ENCODE data around the gene SCMH1.
A peak's percentile ranks its signal among the peaks of the same experiment; 100 is the strongest.

The SCMH1 gene

GRCh38 chr1:41225495-41225894, 16.6 kb downstream of the SCMH1 start:
- Histone ChIP-seq H3K36me3 (ENCODE audit: control insufficient read depth in 2 of 2, insufficient read depth in 1 of 2, low read length in 2 of 2) (peaks cover 0 to 2% of the 10 kb centered on the region in 2 experiments), H3K9me3 (ENCODE audit: control insufficient read depth, insufficient read depth, low read depth, low read length) (no peaks in the 10 kb centered on the region), H3K27ac (ENCODE audit: extremely low read depth, low read depth, low read length) (no peak overlapping the region), H3K4me1 (ENCODE audit: control insufficient read depth, insufficient read depth, low read length) (peaks cover 9% of the 10 kb centered on the region; the same call in 1 of the 2 replicates), H3K4me3 (ENCODE audit: low read depth, low read length) (no peak overlapping the region)
- CTCF ChIA-PET = no interaction called here
- POLR2A ChIA-PET = no interaction called here
- TF ChIP-seq PRDM1 (tag by site-specific recombination; IDR thresholded peaks at IDR 0.05) (peak; percentile 90), ZNF48 (tag by site-specific recombination; IDR thresholded peaks at IDR 0.05) (no peak), HOXC10 (CRISPR knock-in tag; IDR thresholded peaks at IDR 0.05) (no peak)

GRCh38 chr1:41222496-41222895, 19.6 kb downstream of the SCMH1 start:
- CTCF ChIA-PET = interaction anchor here (0.6 kb wide), 1 partner anchor 9 kb away, joined by 3 read pairs; no protein-coding TSS in a partner anchor
- TF ChIP-seq ZNF302 (tag by site-specific recombination; IDR thresholded peaks at IDR 0.05; ENCODE audit: low read depth) (no peak), ZNF561 (tag by site-specific recombination; IDR thresholded peaks at IDR 0.05; ENCODE audit: borderline replicate concordance) (0 out of 2 replicates have a peak, but pooled peaks have one; percentile 25)

GRCh38 chr1:41221995-41222394, 20.1 kb downstream of the SCMH1 start:
- Histone ChIP-seq H3K9me3 (ENCODE audit: control insufficient read depth, insufficient read depth, low read depth, low read length) (no peaks in the 10 kb centered on the region), H3K4me1 (ENCODE audit: control insufficient read depth, insufficient read depth, low read length) (peaks cover 9% of the 10 kb centered on the region; the same call in 1 of the 2 replicates), H3K27ac (ENCODE audit: extremely low read depth, low read depth, low read length) (no peak overlapping the region), H3K36me3 (ENCODE audit: control insufficient read depth in 2 of 2, insufficient read depth in 1 of 2, low read length in 2 of 2) (peaks cover 0 to 20% of the 10 kb centered on the region in 2 experiments), H3K4me3 (ENCODE audit: low read depth, low read length) (no peak overlapping the region)
- POLR2A ChIA-PET = no interaction called here
- TF ChIP-seq ZNF23 (tag by site-specific recombination; IDR thresholded peaks at IDR 0.05; ENCODE audit: borderline replicate concordance) (no peak), HOXC10 (CRISPR knock-in tag; IDR thresholded peaks at IDR 0.05) (no peak), ZNF549 (tag by site-specific recombination; IDR thresholded peaks at IDR 0.05) (no peak), ZSCAN30 (tag by site-specific recombination; IDR thresholded peaks at IDR 0.05) (no peak), ZNF132 (tag by site-specific recombination; IDR thresholded peaks at IDR 0.05; ENCODE audit: borderline replicate concordance) (no peak), ZNF366 (tag by site-specific recombination; conservative IDR thresholded peaks at IDR 0.05) (peak; percentile 46; the same call in 1 of the 2 replicates), REPIN1 (tag by site-specific recombination; IDR thresholded peaks at IDR 0.05; ENCODE audit: low read depth) (no peak), ZNF624 (tag by site-specific recombination; IDR thresholded peaks at IDR 0.05) (no peak), PRDM1 (tag by site-specific recombination; IDR thresholded peaks at IDR 0.05) (peak; percentile 91), GLIS1 (tag by site-specific recombination; IDR thresholded peaks at IDR 0.05) (no peak)
- CTCF ChIA-PET = interaction anchor here (0.6 kb wide), 2 partner anchors 10 to 156 kb away, joined by 3 to 4 read pairs; no protein-coding TSS in a partner anchor

More at GRCh38 chr1:41222496-41222895, 19.6 kb downstream of the SCMH1 start:
- Histone ChIP-seq H3K9me3 (ENCODE audit: control insufficient read depth, insufficient read depth, low read depth, low read length) (no peaks in the 10 kb centered on the region), H3K36me3 (ENCODE audit: control insufficient read depth in 2 of 2, insufficient read depth in 1 of 2, low read length in 2 of 2) (peaks cover 0 to 20% of the 10 kb centered on the region in 2 experiments), H3K4me1 (ENCODE audit: control insufficient read depth, insufficient read depth, low read length) (peaks cover 9% of the 10 kb centered on the region; the same call in 1 of the 2 replicates), H3K27ac (ENCODE audit: extremely low read depth, low read depth, low read length) (no peak overlapping the region), H3K4me3 (ENCODE audit: low read depth, low read length) (no peak overlapping the region)
- POLR2A ChIA-PET = no interaction called here

GRCh38 chr1:41218152-41218551, 24.0 kb downstream of the SCMH1 start:
- H3K4me1 ChIP-seq (ENCODE audit: control insufficient read depth, insufficient read depth, low read length) = peaks cover 9% of the 10 kb centered on the region; the same call in 1 of the 2 replicates
- H3K36me3 ChIP-seq (ENCODE audit: control insufficient read depth in 2 of 2, insufficient read depth in 1 of 2, low read length in 2 of 2) = peaks cover 0 to 20% of the 10 kb centered on the region in 2 experiments
- no peak for TF ChIP-seq ZNF202 (tag by site-specific recombination; IDR thresholded peaks at IDR 0.05; ENCODE audit: borderline replicate concordance)
- no peak for TF ChIP-seq ZNF664 (tag by site-specific recombination; IDR thresholded peaks at IDR 0.05)
- no peak overlapping the region for H3K4me3 ChIP-seq (ENCODE audit: low read depth, low read length)
- ChIA-PET CTCF (no interaction called here), POLR2A (no interaction called here)
- H3K9me3 ChIP-seq (ENCODE audit: control insufficient read depth, insufficient read depth, low read depth, low read length) = no peaks in the 10 kb centered on the region
- no peak overlapping the region for H3K27ac ChIP-seq (ENCODE audit: extremely low read depth, low read depth, low read length)

- Histone ChIP-seq H3K36me3 (ENCODE audit: control insufficient read depth in 2 of 2, insufficient read depth in 1 of 2, low read length in 2 of 2) (peaks cover 3 to 20% of the 10 kb centered on the region in 2 experiments), H3K27ac (ENCODE audit: extremely low read depth, low read depth, low read length) (no peak overlapping the region), H3K9me3 (ENCODE audit: control insufficient read depth, insufficient read depth, low read depth, low read length) (no peaks in the 10 kb centered on the region), H3K4me1 (ENCODE audit: control insufficient read depth, insufficient read depth, low read length) (peaks cover 9% of the 10 kb centered on the region; the same call in 1 of the 2 replicates), H3K4me3 (ENCODE audit: low read depth, low read length) (no peak overlapping the region)
- ChIA-PET CTCF (no interaction called here), POLR2A (no interaction called here)
- TF ChIP-seq BCL11A (tag by site-specific recombination; IDR thresholded peaks at IDR 0.05; ENCODE audit: low read depth) = no peak
- TF ChIP-seq ZNF707 (tag by site-specific recombination; IDR thresholded peaks at IDR 0.05) = no peak
- TF ChIP-seq ZNF354C (tag by site-specific recombination; IDR thresholded peaks at IDR 0.05; ENCODE audit: borderline replicate concordance, low read depth) = no peak
- TF ChIP-seq ZNF621 (tag by site-specific recombination; IDR thresholded peaks at IDR 0.05) = no peak
- no peak for TF ChIP-seq ZNF48 (tag by site-specific recombination; IDR thresholded peaks at IDR 0.05)
- TF ChIP-seq ZSCAN30 (tag by site-specific recombination; IDR thresholded peaks at IDR 0.05) = no peak
- no peak for TF ChIP-seq ZBTB20 (tag by site-specific recombination; IDR thresholded peaks at IDR 0.05)
- no peak for TF ChIP-seq ZNF26 (tag by site-specific recombination; IDR thresholded peaks at IDR 0.05)
- TF ChIP-seq MEIS1 (CRISPR knock-in tag; IDR thresholded peaks at IDR 0.05; ENCODE audit: borderline replicate concordance) = no peak
- TF ChIP-seq ZNF221 (tag by site-specific recombination; IDR thresholded peaks at IDR 0.05; ENCODE audit: borderline replicate concordance) = no peak
These were observed 24.7 kb downstream of the SCMH1 start for GRCh38 chr1:41217441-41217840.
